ENCODE results near the gene POU2F1. TPM values are rescaled to one million over a fixed set of nuclear protein-coding genes. Genes with fewer than 3 reads are reported as not detected.

The POU2F1 gene
- total and polyA plus RNA-seq, 2 experiments from 2014 or later: 9.2 to 21.9 TPM

GRCh38 chr1:167206166-167206835 lies 14.4 kb upstream of the POU2F1 start:
- DNase-seq (ENCODE audit: low read depth in 1 of 2, low spot score in 1 of 2): no peak
- H3K9me3 ChIP-seq (ENCODE audit: low read depth): no peaks in the 10 kb centered on the region
- H3K27me3 ChIP-seq: no peaks in the 10 kb centered on the region
- H3K4me1 ChIP-seq (ENCODE audit: low read depth): no peaks in the 10 kb centered on the region
- H3K36me3 ChIP-seq: no peaks in the 10 kb centered on the region
- no peak overlapping the region for H3K4me3 ChIP-seq
- H3K27ac ChIP-seq: no peak overlapping the region
- no peak for TF ChIP-seq CTCF (IDR thresholded peaks at IDR 0.05; ENCODE audit: low read depth, low read length)

- no peaks in the 10 kb centered on the region for H3K27me3 ChIP-seq
- no peak for DNase-seq (ENCODE audit: low read depth in 1 of 2, low spot score in 1 of 2)
- no peaks in the 10 kb centered on the region for H3K9me3 ChIP-seq (ENCODE audit: low read depth)
- no peaks in the 10 kb centered on the region for H3K4me1 ChIP-seq (ENCODE audit: low read depth)
- no peak overlapping the region for H3K27ac ChIP-seq
- H3K36me3 ChIP-seq: no peaks in the 10 kb centered on the region
- TF ChIP-seq CTCF (IDR thresholded peaks at IDR 0.05; ENCODE audit: low read depth, low read length): peak; percentile 22
- H3K4me3 ChIP-seq: no peak overlapping the region
These were observed 12.6 kb upstream of the POU2F1 start for GRCh38 chr1:167207940-167208623.

GRCh38 chr1:167208624-167208976 lies 12.1 kb upstream of the POU2F1 start:
- no peak overlapping the region for H3K4me3 ChIP-seq
- no peaks in the 10 kb centered on the region for H3K36me3 ChIP-seq
- no peak for DNase-seq (ENCODE audit: low read depth in 1 of 2, low spot score in 1 of 2)
- TF ChIP-seq CTCF (IDR thresholded peaks at IDR 0.05; ENCODE audit: low read depth, low read length): no peak
- H3K4me1 ChIP-seq (ENCODE audit: low read depth): no peaks in the 10 kb centered on the region
- no peak overlapping the region for H3K27ac ChIP-seq
- H3K27me3 ChIP-seq: no peaks in the 10 kb centered on the region
- H3K9me3 ChIP-seq (ENCODE audit: low read depth): no peaks in the 10 kb centered on the region

- no peaks in the 10 kb centered on the region for H3K27me3 ChIP-seq
- H3K4me3 ChIP-seq: no peak overlapping the region
- no peaks in the 10 kb centered on the region for H3K4me1 ChIP-seq (ENCODE audit: low read depth)
- no peaks in the 10 kb centered on the region for H3K9me3 ChIP-seq (ENCODE audit: low read depth)
- H3K36me3 ChIP-seq: no peaks in the 10 kb centered on the region
- H3K27ac ChIP-seq: no peak overlapping the region
- TF ChIP-seq CTCF (IDR thresholded peaks at IDR 0.05; ENCODE audit: low read depth, low read length): no peak
- DNase-seq (ENCODE audit: low read depth in 1 of 2, low spot score in 1 of 2): no peak
These were observed 11.6 kb upstream of the POU2F1 start for GRCh38 chr1:167209044-167209443.

- Histone ChIP-seq H3K9me3 (ENCODE audit: low read depth) (no peaks in the 10 kb centered on the region), H3K4me3 (no peak overlapping the region), H3K36me3 (no peaks in the 10 kb centered on the region), H3K27ac (no peak overlapping the region), H3K4me1 (ENCODE audit: low read depth) (no peaks in the 10 kb centered on the region), H3K27me3 (no peaks in the 10 kb centered on the region)
- no peak for DNase-seq (ENCODE audit: low read depth in 1 of 2, low spot score in 1 of 2)
- TF ChIP-seq CTCF (IDR thresholded peaks at IDR 0.05; ENCODE audit: low read depth, low read length): no peak
These were observed 9.6 kb upstream of the POU2F1 start for GRCh38 chr1:167210966-167211674.

Measured in cardiac muscle cell (in vitro differentiated cells and primary cell).